LNCaP clone FGC (cell line): ENCODE results near the gene PAK4.

Experiments
- DNase-seq: peaks from one replicate; pipeline ENCODE4 v3.0.0-alpha.2; 2011; ENCODE audit warnings: low read depth
- H3K4me3 ChIP-seq: 2 replicates; pipeline ENCODE4 v1.5.1; 2011; ENCODE audit warnings: mild to moderate bottlenecking, low read depth, low read length, control low read depth
- TF ChIP-seq, protein P1 (sequence below): IDR thresholded peaks from 2 replicates; pipeline ENCODE4 v1.5.1; 2012; ENCODE audit warnings: mild to moderate bottlenecking; ENCODE audit not compliant: control insufficient read depth, insufficient read depth; ENCODE audit errors: extremely low read depth

Gene PAK4

DNA sequence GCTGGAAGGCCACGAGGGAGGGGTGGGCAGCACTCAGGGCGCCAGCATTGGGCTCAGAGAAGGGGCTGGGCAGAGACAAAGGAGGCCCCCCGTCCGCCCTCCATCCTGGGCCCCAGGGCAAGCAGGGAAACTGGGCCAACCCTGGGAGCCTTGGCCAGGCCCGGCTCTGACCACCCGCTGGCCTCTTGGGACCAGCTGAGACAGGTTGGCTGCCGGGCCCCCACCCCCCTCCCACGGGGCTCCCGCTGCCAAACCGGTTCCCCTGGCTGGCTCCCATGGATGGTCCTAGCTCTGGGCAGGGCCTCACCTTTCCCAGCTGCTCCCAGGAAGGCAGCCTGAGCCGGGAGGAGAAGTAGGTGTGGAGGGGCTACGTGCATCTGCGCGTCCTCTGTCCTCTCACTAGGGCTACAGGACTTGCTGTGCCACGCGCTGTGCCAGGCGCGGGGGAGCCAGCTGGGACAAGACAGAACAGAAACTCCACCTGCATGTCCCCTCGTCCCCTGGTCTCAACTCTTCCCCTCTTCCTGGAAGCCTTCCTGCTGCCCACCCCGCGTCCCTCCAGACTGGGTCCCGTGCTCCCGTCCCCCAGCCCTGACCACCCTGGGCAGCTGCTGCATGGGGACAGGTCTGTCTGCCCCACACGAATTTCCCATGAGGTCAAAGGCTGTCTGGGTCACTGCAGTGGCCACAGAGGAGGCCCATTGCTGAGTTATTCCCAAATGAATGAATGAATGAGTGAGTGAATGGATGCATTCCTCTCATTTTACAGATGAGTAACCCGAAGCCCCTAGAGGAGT is 42.1 kb downstream of the PAK4 start:
- peak overlapping the region; percentile 58 for H3K4me3 ChIP-seq
- no peak for DNase-seq
- TF ChIP-seq, protein P1, sequence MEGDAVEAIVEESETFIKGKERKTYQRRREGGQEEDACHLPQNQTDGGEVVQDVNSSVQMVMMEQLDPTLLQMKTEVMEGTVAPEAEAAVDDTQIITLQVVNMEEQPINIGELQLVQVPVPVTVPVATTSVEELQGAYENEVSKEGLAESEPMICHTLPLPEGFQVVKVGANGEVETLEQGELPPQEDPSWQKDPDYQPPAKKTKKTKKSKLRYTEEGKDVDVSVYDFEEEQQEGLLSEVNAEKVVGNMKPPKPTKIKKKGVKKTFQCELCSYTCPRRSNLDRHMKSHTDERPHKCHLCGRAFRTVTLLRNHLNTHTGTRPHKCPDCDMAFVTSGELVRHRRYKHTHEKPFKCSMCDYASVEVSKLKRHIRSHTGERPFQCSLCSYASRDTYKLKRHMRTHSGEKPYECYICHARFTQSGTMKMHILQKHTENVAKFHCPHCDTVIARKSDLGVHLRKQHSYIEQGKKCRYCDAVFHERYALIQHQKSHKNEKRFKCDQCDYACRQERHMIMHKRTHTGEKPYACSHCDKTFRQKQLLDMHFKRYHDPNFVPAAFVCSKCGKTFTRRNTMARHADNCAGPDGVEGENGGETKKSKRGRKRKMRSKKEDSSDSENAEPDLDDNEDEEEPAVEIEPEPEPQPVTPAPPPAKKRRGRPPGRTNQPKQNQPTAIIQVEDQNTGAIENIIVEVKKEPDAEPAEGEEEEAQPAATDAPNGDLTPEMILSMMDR = no peak

DNA sequence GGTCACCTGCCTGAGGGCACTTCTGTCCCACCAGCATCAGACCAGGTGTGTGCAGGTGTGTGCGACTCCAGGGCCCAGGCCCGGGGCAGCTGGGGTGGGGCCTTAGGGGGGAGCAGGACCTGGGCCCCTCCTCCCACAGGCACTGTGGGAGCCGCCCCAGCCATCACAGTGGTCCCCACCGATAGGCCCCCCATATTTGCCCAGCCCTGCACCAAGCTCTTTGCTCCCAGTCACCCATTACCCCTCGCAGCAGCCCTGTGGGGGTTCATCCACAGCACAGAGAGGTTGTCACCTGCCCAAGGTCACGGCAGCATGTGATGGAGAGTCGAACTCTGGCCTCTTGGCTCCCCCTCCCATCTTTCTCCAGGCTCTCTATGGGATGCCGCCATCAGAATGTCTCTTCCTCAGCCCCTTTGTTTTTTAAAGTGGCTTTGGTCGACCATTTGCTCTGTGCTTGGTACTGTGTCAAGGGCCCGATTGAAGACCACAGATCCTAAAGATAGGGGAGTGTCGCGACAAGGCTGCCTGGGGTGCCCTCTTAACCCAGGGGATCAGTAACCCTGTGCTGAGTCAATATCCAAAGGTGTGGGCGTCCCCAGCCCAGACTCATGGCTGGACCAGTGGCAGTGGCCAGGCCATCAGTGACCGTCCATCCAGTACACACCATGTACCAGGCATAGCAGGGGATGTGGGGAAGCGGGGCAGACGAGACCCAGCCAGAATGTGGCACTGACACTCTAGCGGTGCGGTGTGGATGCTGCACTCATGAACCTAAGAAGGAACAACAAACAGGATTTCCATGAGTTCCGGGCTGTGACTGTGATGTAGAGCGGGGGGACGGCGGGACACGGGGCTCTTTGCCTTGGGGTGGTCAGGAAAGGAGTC is 42.9 kb downstream of the PAK4 start:
- DNase-seq = no peak
- TF ChIP-seq, protein P1 = no peak
- H3K4me3 ChIP-seq = peak overlapping the region; percentile 58; the same call in 1 of the 2 replicates

DNA sequence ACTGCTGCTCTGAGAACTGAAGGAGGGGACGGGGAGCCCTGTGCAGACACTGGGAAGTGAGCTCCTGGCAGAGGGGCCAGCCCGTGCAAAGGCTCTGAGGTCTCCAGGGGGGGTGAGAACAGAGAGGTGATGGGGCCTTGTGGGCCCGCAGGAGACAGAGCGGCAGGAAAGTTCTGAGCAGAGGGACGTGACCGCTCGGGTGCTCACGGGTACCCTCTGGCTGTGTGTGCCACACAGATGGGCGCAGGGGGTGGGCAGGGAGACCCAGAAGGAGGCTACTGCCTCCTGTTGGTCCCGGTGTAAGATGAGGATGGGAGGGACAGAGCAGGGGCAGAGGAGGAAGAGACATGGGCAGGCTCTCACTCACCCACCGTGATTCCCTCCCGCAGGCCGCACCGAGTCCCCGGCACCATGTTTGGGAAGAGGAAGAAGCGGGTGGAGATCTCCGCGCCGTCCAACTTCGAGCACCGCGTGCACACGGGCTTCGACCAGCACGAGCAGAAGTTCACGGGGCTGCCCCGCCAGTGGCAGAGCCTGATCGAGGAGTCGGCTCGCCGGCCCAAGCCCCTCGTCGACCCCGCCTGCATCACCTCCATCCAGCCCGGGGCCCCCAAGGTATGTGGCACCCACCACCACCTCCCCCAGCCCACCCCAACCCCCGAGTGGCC is 43.7 kb downstream of the PAK4 start:
- TF ChIP-seq, protein P1 = no peak
- no peak for DNase-seq

DNA sequence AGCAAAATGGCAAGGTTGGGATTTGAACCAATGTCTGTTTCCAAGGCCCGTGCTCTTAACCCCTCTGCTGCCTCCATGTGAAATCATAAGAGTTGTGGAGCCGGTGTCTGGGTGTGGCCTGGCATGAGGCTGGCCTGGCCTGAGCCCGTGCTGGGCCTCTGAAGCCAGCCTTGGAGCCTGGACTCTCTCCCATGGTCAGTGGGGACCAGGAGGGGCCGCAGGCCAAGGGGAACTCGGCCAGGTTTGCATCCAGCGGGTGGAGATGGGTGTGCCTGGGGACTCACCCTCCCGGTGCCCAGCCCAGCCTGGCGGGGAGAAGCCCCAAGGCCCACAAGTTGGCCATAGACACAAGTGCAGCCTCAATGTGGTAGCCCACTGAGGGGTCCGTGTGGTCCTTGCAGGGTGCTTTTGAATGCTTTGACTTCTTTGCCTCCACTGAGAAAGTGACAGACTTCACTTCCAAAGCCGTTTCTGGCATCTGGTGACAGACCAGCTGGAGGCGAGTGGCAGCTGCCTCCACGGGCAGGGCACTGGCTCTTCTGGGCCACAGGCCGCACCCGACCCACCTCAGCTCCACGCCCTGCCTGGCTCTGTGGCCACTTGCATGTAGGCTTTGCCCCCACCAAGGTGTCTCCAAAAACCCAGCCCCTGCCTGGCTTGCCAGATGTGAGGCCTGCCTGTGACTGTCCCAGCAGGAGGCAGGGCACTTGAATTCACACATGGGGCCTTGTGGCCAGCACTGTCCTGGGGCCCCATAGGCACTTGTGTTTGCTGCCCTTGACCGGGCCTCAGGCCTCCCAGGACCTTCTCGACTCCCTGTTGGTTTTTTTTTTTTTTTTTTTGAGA is 45.0 kb downstream of the PAK4 start:
- TF ChIP-seq, protein P1 = no peak
- H3K4me3 ChIP-seq = no peak overlapping the region
- DNase-seq = no peak

More for the DNA sequence above, 43.7 kb downstream of the PAK4 start:
- H3K4me3 ChIP-seq = no peak overlapping the region

DNA sequence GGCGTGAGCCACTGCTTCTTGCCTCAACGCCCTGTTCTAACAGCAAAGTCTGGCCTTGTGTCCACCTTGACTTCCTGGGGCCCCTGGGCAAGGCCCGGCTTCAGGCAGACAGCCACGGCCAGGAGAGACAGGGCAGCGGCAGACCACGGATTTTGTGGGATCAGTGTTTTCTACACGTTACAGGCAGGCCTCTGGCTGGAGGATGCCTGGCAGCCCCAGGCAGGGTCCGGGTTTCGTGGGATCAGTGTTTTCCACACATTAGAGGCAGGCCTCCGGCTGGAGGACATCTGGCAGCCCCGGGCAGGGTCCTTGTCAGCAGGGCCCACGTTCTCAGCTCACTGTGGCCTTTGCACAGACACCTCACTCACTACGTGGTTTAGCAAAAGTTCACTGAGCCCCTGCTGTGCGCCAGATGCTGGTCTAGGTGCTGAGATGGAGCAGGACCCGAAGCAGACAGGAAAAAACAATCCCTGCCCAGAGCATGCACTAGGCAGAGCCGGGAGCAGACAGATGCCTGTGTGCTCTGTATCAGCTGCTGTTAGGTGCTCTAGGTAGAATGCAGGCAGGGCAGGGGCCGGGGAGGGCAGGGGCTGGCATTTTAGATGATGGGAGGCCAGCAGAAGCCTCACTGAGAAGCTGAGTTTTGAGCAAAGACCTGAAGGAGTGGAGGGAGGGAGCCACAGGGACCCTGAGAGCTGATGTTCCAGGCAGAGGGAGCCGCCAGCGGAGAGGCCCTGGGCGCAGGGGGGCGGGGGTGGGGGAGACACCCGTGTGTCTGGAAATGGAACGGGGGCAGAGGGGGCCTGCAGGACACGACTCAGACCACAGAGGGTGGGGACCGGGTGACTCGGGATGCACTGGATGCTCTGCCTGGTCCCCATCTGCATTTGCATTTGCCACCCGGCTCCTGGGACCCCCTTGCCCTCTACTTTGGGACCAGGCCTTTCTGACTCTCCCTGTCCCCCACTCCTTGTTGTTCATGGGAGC is 46.2 kb downstream of the PAK4 start:
- TF ChIP-seq, protein P1 = no peak
- no peak overlapping the region for H3K4me3 ChIP-seq
- no peak for DNase-seq
